ENCODE results near the gene SLC9C2. TPM values are rescaled to one million over a fixed set of nuclear protein-coding genes. Genes with fewer than 3 reads are reported as not detected.
"Not testable (repeated sequence)": the region's sequence is repeated elsewhere in the genome, so short reads cannot be mapped to it uniquely, and the experiment has no call there.

SLC9C2 gene
- total RNA-seq, 3 donors from 2014 or later (not counting 1 experiment from before 2014, with no cell fraction given) = not detected

DNA sequence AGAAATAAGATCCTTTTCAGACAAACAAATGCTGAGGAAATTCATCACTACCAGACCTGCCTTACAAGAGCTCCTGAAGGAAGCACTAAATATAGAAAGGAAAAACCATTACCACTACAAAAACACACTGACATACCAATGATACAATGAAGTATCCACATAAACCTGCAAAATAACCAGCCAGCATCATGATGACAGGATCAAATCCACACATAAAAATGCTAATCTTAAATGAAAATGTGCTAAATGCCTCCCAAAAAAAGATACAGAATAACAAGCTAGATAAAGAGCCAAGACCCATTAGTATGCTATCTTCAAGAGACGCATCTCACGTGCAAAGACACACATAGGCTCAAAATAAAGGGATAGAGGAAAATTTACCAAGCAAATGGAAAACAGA, 140.2 kb downstream of the SLC9C2 start:
- intact Hi-C loops (cut with micrococcal nuclease); H3K4me3 Mint-ChIP-seq; H3K27ac Mint-ChIP-seq; H3K9me3 ChIP-seq (ENCODE audit: control insufficient read depth, insufficient read depth, low read length); H3K4me1 ChIP-seq (ENCODE audit: control insufficient read depth, insufficient read depth, low read length); ATAC-seq; H3K27ac ChIP-seq (ENCODE audit: low read length); H3K4me3 ChIP-seq (ENCODE audit: low read length); H3K27me3 ChIP-seq (ENCODE audit: control insufficient read depth, insufficient read depth, low read length); DNase-seq; H3K9me3 Mint-ChIP-seq; H3K27me3 Mint-ChIP-seq (ENCODE audit: low read depth in 2 of 2): not testable (repeated sequence)
- Mint-ChIP-seq H3K36me3 (peaks cover 17% of the 10 kb centered on the region), H3K4me1 (peaks cover 26 to 39% of the 10 kb centered on the region in 2 donors)
- H3K36me3 ChIP-seq (ENCODE audit: control insufficient read depth, insufficient read depth, low read length) = peaks cover 18% of the 10 kb centered on the region
- WGBS (ENCODE audit: insufficient coverage) = 93% methylated on average over 2 of the region's 2 CpGs

DNA sequence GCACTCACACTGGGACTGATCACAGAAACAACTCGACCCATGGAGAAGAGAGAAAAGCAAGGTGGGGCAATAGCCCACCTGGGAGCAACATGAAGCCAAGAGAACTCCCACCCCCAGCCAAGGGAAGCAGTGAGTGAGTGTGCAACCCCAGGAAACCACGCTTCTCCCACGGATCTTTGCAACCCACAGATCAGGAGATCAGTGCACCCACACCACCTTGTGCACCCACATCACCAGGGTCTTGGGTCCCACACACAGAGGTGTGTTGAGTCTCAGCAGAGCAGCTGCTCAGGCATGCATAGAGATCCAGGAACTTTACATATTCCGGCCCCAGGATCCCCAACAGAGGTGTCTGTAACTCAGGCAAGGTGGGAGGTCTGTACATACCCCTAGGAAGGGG, 143.0 kb downstream of the SLC9C2 start:
- H3K4me1 Mint-ChIP-seq = peaks cover 20 to 37% of the 10 kb centered on the region in 2 donors
- no peak overlapping the region for H3K4me3 Mint-ChIP-seq
- 62% methylated on average over 4 of the region's 4 CpGs for WGBS (ENCODE audit: insufficient coverage)
- Histone ChIP-seq H3K36me3 (ENCODE audit: control insufficient read depth, insufficient read depth, low read length) (peaks cover 18% of the 10 kb centered on the region), H3K27ac (ENCODE audit: low read length) (no peak overlapping the region), H3K9me3 (ENCODE audit: control insufficient read depth, insufficient read depth, low read length) (peaks cover 4% of the 10 kb centered on the region), H3K4me3 (ENCODE audit: low read length) (no peak overlapping the region), H3K27me3 (ENCODE audit: control insufficient read depth, insufficient read depth, low read length) (no peaks in the 10 kb centered on the region), H3K4me1 (ENCODE audit: control insufficient read depth, insufficient read depth, low read length) (peaks cover 7% of the 10 kb centered on the region)
- H3K36me3 Mint-ChIP-seq = peaks cover 17% of the 10 kb centered on the region
- no peak overlapping the region for H3K27ac Mint-ChIP-seq
- intact Hi-C loops (cut with micrococcal nuclease) = no loop called here
- TF ChIP-seq, protein P1, sequence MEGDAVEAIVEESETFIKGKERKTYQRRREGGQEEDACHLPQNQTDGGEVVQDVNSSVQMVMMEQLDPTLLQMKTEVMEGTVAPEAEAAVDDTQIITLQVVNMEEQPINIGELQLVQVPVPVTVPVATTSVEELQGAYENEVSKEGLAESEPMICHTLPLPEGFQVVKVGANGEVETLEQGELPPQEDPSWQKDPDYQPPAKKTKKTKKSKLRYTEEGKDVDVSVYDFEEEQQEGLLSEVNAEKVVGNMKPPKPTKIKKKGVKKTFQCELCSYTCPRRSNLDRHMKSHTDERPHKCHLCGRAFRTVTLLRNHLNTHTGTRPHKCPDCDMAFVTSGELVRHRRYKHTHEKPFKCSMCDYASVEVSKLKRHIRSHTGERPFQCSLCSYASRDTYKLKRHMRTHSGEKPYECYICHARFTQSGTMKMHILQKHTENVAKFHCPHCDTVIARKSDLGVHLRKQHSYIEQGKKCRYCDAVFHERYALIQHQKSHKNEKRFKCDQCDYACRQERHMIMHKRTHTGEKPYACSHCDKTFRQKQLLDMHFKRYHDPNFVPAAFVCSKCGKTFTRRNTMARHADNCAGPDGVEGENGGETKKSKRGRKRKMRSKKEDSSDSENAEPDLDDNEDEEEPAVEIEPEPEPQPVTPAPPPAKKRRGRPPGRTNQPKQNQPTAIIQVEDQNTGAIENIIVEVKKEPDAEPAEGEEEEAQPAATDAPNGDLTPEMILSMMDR (IDR thresholded peaks at IDR 0.05) = no peak
- peaks cover 2 to 5% of the 10 kb centered on the region in 2 donors for H3K9me3 Mint-ChIP-seq
- ATAC-seq (no peak), DNase-seq (no peak)
- H3K27me3 Mint-ChIP-seq (ENCODE audit: low read depth in 2 of 2) = no peaks in the 10 kb centered on the region

DNA sequence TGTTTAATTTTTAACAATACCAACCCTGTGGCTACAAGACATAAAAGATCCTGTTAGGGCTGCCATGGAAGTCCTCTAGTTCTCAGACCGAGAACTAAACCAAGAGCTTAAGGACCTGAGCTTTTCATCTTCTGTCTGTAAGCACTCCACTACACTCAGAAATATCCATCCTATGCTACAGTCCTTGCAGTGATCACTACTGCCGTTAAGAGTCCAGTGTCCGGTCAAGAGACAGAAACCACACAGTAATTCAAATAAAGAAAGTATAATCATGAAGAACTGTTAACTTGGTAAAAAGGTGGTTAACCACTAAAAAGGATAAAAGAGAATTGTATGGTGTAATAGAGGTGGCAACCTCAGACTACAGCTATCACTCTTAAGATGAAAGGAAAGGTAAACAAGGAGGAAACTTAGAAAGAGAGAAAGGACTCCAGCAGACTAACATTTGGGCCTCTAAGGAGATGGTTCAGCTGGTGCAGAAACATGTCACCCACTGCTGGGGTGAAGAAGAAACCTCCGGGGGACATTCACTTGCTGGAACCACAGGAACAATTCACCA, 147.8 kb downstream of the SLC9C2 start:
- H3K27ac Mint-ChIP-seq = peak overlapping the region; percentile 17 to 31
- WGBS (ENCODE audit: insufficient coverage) = 41% methylated on average over 3 of the region's 4 CpGs
- Histone ChIP-seq H3K9me3 (ENCODE audit: control insufficient read depth, insufficient read depth, low read length) (no peaks in the 10 kb centered on the region), H3K4me1 (ENCODE audit: control insufficient read depth, insufficient read depth, low read length) (peaks cover 6% of the 10 kb centered on the region), H3K4me3 (ENCODE audit: low read length) (no peak overlapping the region), H3K27me3 (ENCODE audit: control insufficient read depth, insufficient read depth, low read length) (no peaks in the 10 kb centered on the region), H3K27ac (ENCODE audit: low read length) (no peak overlapping the region), H3K36me3 (ENCODE audit: control insufficient read depth, insufficient read depth, low read length) (peaks cover 5% of the 10 kb centered on the region)
- intact Hi-C loops (cut with micrococcal nuclease) = no loop called here
- peaks cover 18 to 20% of the 10 kb centered on the region in 2 donors for H3K4me1 Mint-ChIP-seq
- DNase-seq (peak in 1 of 2 donors; percentile 19), ATAC-seq (peak; percentile 29 to 78 (median 57))
- TF ChIP-seq, protein P1 (IDR thresholded peaks at IDR 0.05) = no peak
- no peaks in the 10 kb centered on the region for H3K9me3 Mint-ChIP-seq
- H3K27me3 Mint-ChIP-seq (ENCODE audit: low read depth in 2 of 2) = no peaks in the 10 kb centered on the region
- H3K36me3 Mint-ChIP-seq = no peaks in the 10 kb centered on the region
- H3K4me3 Mint-ChIP-seq = peak overlapping the region; percentile 2

DNA sequence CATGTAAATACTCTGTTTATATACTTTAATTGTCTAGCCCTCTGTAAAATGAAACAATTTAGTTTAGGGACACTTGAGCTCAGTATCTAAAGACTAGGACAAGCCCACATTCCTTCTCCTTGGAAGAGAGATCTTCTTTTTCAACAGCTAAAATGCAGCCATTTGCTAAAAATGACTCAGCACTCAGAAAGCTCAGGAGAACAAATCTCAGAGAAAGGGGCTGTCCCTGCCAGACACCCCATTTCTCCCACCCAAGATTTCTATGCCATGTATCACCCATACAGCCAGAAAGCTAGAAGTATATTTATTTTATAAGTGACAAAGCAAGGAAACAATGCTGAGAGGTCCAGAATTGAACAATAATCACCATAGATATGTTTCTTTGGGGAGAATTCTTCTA, 148.9 kb downstream of the SLC9C2 start:
- Mint-ChIP-seq H3K36me3 (no peaks in the 10 kb centered on the region), H3K4me1 (peaks cover 20 to 25% of the 10 kb centered on the region in 2 donors), H3K9me3 (no peaks in the 10 kb centered on the region), H3K27ac (peak overlapping the region in 1 of 2 donors; percentile 13), H3K27me3 (ENCODE audit: low read depth in 2 of 2) (no peaks in the 10 kb centered on the region), H3K4me3 (no peak overlapping the region)
- DNase-seq (no peak), ATAC-seq (no peak)
- no peak overlapping the region for H3K27ac ChIP-seq (ENCODE audit: low read length)
- TF ChIP-seq, protein P1 (IDR thresholded peaks at IDR 0.05) = no peak
- intact Hi-C loops (cut with micrococcal nuclease) = no loop called here
- peaks cover 3% of the 10 kb centered on the region for H3K4me1 ChIP-seq (ENCODE audit: control insufficient read depth, insufficient read depth, low read length)
- H3K27me3 ChIP-seq (ENCODE audit: control insufficient read depth, insufficient read depth, low read length) = no peaks in the 10 kb centered on the region
- no peaks in the 10 kb centered on the region for H3K9me3 ChIP-seq (ENCODE audit: control insufficient read depth, insufficient read depth, low read length)
- no peaks in the 10 kb centered on the region for H3K36me3 ChIP-seq (ENCODE audit: control insufficient read depth, insufficient read depth, low read length)
- no peak overlapping the region for H3K4me3 ChIP-seq (ENCODE audit: low read length)

All from natural killer cell (primary cell).